GM12875 (cell line): ENCODE data around the gene ZNF664.
A peak's percentile ranks its signal among the peaks of the same experiment; 100 is the strongest.

Experiments used
- H3K4me3 ChIP-seq: one replicate; pipeline ENCODE4 v1.5.1; 2011; ENCODE audit warnings: low read depth, low read length, control low read depth
- TF ChIP-seq, protein P1 (sequence below): IDR thresholded peaks from 2 replicates; pipeline ENCODE4 v1.5.1; 2011; ENCODE audit warnings: low read depth, mild to moderate bottlenecking, control low read depth, inconsistent platforms, low read length, moderate library complexity, borderline replicate concordance; ENCODE audit not compliant: insufficient read depth

ZNF664 gene

DNA sequence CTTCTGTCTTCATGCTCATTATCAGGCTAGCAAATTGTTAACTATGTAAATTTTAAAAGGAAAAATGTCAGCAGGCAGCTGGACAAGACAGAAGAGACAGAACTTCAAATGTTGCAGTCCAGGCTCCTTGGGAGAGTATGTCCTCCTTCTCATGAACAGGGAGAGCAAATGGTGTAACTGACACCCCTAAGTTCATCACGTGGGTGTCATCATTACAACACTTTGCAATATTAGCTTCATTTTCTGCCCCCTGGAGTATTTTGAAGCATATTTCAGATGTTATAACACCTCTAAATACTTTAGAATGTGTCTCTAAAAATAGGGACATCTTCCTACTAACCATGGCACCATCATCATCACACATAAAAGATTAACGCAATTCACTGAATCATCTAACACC lies 62.1 kb downstream of the ZNF664 start:
- TF ChIP-seq, protein P1, sequence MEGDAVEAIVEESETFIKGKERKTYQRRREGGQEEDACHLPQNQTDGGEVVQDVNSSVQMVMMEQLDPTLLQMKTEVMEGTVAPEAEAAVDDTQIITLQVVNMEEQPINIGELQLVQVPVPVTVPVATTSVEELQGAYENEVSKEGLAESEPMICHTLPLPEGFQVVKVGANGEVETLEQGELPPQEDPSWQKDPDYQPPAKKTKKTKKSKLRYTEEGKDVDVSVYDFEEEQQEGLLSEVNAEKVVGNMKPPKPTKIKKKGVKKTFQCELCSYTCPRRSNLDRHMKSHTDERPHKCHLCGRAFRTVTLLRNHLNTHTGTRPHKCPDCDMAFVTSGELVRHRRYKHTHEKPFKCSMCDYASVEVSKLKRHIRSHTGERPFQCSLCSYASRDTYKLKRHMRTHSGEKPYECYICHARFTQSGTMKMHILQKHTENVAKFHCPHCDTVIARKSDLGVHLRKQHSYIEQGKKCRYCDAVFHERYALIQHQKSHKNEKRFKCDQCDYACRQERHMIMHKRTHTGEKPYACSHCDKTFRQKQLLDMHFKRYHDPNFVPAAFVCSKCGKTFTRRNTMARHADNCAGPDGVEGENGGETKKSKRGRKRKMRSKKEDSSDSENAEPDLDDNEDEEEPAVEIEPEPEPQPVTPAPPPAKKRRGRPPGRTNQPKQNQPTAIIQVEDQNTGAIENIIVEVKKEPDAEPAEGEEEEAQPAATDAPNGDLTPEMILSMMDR = no peak
- H3K4me3 ChIP-seq = no peak overlapping the region

DNA sequence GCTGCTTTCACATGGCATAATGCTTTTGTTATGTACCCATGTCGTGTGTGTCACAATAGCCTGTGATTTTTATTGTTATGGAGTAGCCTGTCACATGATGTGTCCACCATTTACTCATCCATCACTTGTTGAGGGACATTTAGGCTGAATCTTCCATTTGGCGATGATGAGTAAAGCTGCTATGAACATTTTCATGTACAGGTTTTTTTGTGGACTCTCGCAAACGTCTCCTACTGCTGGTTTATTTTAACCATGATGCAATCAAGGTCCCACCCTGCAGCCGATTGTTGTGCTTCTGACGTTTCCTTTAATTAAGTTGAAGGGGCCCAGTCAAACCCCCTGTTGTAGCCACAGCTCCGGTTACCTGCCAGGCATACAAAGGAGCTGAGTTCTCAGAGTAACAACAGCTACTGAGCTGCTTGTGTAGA lies 63.2 kb downstream of the ZNF664 start:
- TF ChIP-seq, protein P1 = no peak
- H3K4me3 ChIP-seq = no peak overlapping the region

DNA sequence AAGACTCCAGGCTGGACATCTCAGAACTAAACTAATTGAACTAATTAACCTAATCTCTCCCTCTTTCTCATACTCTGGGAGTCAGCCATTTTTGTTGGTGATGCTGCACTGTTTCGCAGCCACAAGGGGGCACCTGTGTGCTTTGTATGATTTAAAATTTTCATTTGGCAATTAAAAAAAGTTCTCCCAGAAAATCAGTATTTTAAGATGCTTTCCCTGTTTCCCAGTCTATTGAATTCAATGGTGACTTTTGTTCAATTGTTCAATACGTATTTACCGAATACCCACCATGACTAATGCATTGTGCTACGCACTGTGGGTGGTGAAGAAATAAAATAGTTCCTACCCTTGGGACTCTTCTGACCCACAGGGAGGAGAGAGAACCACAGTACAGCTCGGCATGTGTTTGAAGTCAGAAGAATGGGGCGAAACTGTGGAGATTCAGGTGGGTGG lies 63.7 kb downstream of the ZNF664 start:
- no peak overlapping the region for H3K4me3 ChIP-seq
- TF ChIP-seq, protein P1 = peak; percentile 69

DNA sequence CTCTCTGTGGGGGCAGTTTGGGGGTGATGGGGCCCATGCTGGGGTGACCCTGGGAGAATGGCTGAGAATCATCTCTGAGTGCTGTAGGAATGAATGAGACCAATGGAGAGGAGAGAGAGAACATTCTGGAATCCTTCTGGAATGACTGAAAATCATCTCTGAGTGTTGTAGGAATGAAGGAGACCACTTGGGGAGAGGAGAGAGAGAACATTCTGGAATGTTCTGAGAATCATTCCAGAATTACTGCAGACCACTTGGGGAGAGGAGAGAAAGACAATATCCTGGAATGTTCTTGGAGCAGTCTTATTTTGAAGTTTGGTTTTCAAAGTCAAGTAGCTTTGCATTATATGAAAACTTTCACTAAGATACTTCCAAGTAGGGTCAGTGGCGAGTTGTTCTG lies 64.3 kb downstream of the ZNF664 start:
- TF ChIP-seq, protein P1 = no peak
- H3K4me3 ChIP-seq = no peak overlapping the region

DNA sequence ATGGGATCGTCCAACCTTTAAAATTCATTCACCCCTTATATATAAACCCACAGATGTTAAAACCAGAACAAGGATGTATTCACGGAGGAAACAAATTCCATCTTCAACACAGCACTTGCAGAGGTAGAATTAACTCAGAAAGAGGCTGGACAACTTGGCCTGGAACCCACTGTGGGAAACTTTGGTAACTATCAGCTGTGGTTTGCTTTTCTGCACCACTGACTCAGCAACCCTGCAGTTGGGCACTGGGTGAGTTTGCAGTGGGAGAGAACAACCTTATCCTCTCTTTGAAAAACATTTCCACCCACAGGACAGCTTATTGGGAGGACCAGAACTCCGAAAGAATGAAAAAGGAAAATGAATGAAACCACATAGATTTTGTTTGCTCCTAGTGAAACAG lies 66.3 kb downstream of the ZNF664 start:
- H3K4me3 ChIP-seq = no peak overlapping the region
- TF ChIP-seq, protein P1 = no peak

DNA sequence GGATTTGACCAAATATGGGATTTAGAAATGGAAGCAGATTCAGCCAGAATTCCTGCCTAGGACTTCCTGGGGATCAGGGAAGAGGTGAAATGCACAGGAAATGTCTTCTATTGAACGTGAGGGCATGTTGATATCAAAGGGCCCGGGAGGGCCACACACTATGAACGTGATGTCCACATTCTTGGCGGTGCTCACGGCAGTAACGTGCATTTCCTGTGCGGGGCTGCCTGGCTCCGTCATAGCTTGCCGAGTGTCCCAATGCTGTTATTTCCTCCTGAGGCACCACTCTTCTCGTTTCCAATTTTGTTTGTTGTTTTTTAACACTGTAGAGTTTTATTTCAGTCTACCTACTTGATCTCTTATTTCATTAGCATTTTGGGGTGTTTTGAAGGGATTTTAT lies 67.3 kb downstream of the ZNF664 start:
- H3K4me3 ChIP-seq = no peak overlapping the region

DNA sequence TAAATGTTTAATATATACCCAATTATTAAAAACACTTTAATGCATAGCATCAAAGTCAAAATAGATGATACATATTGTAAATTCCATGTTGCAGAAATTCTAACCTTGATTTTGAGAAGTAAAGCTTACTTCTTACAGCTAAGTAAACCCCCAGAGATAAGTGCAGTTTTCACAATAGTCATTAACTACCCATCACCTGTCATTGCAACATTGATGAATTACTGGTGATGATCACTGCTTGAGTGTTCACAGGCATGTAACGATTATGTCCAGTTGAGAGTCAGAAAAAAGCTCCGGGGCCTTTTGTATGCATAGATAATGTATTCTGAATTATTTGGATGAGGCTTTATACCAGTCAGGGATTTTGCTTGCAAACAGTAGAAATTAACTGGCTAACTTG lies 67.7 kb downstream of the ZNF664 start:
- TF ChIP-seq, protein P1 = no peak
- H3K4me3 ChIP-seq = no peak overlapping the region

More for the DNA sequence above, 67.3 kb downstream of the ZNF664 start:
- TF ChIP-seq, protein P1 = no peak
